Vagina (tissue), 2 donors: ENCODE results near the gene WDR3.

Source experiments
- POLR2A ChIP-seq, 2 donors: fragments of 450-650 bp; IDR thresholded peaks; one replicate each; pipeline ENCODE4 v1.6.1; 2017; ENCODE audit warnings: antibody characterized with exemption in 2 of 2, mild to moderate bottlenecking in 2 of 2, moderate library complexity in 2 of 2
- TF ChIP-seq, protein P1 (sequence below), 3 experiments: fragments of 450-650 bp in 2 of 3; fragments of 200-600 bp in 1 of 3; sonication (generic) in 1 of 3; IDR thresholded peaks; one replicate each; pipeline ENCODE4 v1.5.1; 2017 to 2019; ENCODE audit warnings: antibody characterized with exemption in 3 of 3, mild to moderate bottlenecking in 2 of 3, moderate library complexity in 2 of 3

DNA sequence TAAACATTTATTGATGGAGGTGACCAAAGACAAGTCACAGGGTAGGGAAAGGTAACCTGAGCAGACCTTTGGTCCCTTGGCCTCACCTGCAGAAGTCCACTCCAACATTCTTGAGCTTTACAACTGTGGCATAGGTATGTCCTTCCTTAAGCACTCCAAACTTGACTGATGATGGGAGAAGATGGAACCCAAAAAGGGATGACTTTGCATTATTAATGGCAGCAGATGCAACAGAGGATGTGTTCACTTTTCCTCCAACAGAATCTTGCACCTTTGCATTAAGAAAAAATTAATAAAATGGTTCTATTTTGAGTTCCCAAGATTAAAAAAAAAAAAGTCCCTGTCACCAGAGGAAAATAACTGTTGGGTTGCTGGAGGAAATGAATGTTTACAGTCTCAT, 42.2 kb downstream of the WDR3 start:
- TF ChIP-seq, protein P1, sequence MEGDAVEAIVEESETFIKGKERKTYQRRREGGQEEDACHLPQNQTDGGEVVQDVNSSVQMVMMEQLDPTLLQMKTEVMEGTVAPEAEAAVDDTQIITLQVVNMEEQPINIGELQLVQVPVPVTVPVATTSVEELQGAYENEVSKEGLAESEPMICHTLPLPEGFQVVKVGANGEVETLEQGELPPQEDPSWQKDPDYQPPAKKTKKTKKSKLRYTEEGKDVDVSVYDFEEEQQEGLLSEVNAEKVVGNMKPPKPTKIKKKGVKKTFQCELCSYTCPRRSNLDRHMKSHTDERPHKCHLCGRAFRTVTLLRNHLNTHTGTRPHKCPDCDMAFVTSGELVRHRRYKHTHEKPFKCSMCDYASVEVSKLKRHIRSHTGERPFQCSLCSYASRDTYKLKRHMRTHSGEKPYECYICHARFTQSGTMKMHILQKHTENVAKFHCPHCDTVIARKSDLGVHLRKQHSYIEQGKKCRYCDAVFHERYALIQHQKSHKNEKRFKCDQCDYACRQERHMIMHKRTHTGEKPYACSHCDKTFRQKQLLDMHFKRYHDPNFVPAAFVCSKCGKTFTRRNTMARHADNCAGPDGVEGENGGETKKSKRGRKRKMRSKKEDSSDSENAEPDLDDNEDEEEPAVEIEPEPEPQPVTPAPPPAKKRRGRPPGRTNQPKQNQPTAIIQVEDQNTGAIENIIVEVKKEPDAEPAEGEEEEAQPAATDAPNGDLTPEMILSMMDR (IDR thresholded peaks at IDR 0.05), result no peak
- TF ChIP-seq POLR2A (IDR thresholded peaks at IDR 0.05), result no peak
